HG03039 (cell line): Measurements from ENCODE around the gene OXCT2.
A peak's percentile ranks its signal among the peaks of the same experiment; 100 is the strongest.
"Not testable (repeated sequence)": the region's sequence is repeated elsewhere in the genome, so short reads cannot be mapped to it uniquely, and the experiment has no call there.

Experiments used
- ATAC-seq: cut with Tn5 transposase; IDR thresholded peaks from one replicate; pipeline ENCODE4 v1.9.1; 2021; ENCODE audit warnings: mild to moderate bottlenecking, moderate library complexity; ENCODE audit not compliant: unreplicated experiment

Gene OXCT2

GRCh38 chr1:39763619-39764374 is 7.4 kb downstream of the OXCT2 start:
- not testable (repeated sequence) for ATAC-seq

GRCh38 chr1:39762550-39763540 is 8.3 kb downstream of the OXCT2 start:
- no peak for ATAC-seq

- no peak for ATAC-seq
These were observed 9.4 kb downstream of the OXCT2 start for GRCh38 chr1:39761557-39762260.

GRCh38 chr1:39761016-39761415 is 10.1 kb downstream of the OXCT2 start:
- no peak for ATAC-seq

- no peak for ATAC-seq
These were observed 10.8 kb downstream of the OXCT2 start for GRCh38 chr1:39760074-39761008.

- no peak for ATAC-seq
These were observed 11.8 kb downstream of the OXCT2 start for GRCh38 chr1:39759436-39759726.

GRCh38 chr1:39758556-39759435 is 12.4 kb downstream of the OXCT2 start:
- no peak for ATAC-seq

- ATAC-seq = no peak
These were observed 13.6 kb downstream of the OXCT2 start for GRCh38 chr1:39757501-39757900.

- ATAC-seq = no peak
These were observed 15.0 kb downstream of the OXCT2 start for GRCh38 chr1:39755965-39756659.

GRCh38 chr1:39754906-39755504 is 16.1 kb downstream of the OXCT2 start:
- no peak for ATAC-seq

- ATAC-seq = no peak
These were observed 17.1 kb downstream of the OXCT2 start for GRCh38 chr1:39754026-39754570.

- no peak for ATAC-seq
These were observed 17.8 kb downstream of the OXCT2 start for GRCh38 chr1:39753132-39754025.

GRCh38 chr1:39752703-39753102 is 18.4 kb downstream of the OXCT2 start:
- no peak for ATAC-seq

GRCh38 chr1:39751595-39751994 is 19.6 kb downstream of the OXCT2 start:
- no peak for ATAC-seq

GRCh38 chr1:39745016-39745670 is 26.0 kb downstream of the OXCT2 start:
- ATAC-seq = no peak

- ATAC-seq = peak; percentile 82
These were observed 32.4 kb downstream of the OXCT2 start, which contains the start of gene PPIE for GRCh38 chr1:39738622-39739366. Gene PPIE (plus strand): TSS chr1:39738882. CDS start chr1:39738901, 19 bp downstream.
